ENCODE results near the gene HAUS1. TPM values are rescaled to one million over a fixed set of nuclear protein-coding genes. Genes with fewer than 3 reads are reported as not detected.

Gene HAUS1
- total and polyA plus RNA-seq, 2 experiments from 2014 or later, result 163 to 216 TPM

GRCh38 chr18:46166261-46166970, 62.2 kb downstream of the HAUS1 start:
- no peak overlapping the region; the same call in 2 of the 3 replicates for H3K4me3 Mint-ChIP-seq

More at GRCh38 chr18:46166261-46166970, 62.2 kb downstream of the HAUS1 start:
- TF ChIP-seq ZNF114 (CRISPR knock-in tag; IDR thresholded peaks at IDR 0.05) (peak; percentile 63; the same call in 1 of the 2 replicates), EZH2 (IDR thresholded peaks at IDR 0.05; ENCODE audit: low read depth, unreplicated experiment) (no peak), EZH2phosphoT487 (IDR thresholded peaks at IDR 0.05; ENCODE audit: unreplicated experiment) (no peak)
- TF ChIP-seq, protein P1, sequence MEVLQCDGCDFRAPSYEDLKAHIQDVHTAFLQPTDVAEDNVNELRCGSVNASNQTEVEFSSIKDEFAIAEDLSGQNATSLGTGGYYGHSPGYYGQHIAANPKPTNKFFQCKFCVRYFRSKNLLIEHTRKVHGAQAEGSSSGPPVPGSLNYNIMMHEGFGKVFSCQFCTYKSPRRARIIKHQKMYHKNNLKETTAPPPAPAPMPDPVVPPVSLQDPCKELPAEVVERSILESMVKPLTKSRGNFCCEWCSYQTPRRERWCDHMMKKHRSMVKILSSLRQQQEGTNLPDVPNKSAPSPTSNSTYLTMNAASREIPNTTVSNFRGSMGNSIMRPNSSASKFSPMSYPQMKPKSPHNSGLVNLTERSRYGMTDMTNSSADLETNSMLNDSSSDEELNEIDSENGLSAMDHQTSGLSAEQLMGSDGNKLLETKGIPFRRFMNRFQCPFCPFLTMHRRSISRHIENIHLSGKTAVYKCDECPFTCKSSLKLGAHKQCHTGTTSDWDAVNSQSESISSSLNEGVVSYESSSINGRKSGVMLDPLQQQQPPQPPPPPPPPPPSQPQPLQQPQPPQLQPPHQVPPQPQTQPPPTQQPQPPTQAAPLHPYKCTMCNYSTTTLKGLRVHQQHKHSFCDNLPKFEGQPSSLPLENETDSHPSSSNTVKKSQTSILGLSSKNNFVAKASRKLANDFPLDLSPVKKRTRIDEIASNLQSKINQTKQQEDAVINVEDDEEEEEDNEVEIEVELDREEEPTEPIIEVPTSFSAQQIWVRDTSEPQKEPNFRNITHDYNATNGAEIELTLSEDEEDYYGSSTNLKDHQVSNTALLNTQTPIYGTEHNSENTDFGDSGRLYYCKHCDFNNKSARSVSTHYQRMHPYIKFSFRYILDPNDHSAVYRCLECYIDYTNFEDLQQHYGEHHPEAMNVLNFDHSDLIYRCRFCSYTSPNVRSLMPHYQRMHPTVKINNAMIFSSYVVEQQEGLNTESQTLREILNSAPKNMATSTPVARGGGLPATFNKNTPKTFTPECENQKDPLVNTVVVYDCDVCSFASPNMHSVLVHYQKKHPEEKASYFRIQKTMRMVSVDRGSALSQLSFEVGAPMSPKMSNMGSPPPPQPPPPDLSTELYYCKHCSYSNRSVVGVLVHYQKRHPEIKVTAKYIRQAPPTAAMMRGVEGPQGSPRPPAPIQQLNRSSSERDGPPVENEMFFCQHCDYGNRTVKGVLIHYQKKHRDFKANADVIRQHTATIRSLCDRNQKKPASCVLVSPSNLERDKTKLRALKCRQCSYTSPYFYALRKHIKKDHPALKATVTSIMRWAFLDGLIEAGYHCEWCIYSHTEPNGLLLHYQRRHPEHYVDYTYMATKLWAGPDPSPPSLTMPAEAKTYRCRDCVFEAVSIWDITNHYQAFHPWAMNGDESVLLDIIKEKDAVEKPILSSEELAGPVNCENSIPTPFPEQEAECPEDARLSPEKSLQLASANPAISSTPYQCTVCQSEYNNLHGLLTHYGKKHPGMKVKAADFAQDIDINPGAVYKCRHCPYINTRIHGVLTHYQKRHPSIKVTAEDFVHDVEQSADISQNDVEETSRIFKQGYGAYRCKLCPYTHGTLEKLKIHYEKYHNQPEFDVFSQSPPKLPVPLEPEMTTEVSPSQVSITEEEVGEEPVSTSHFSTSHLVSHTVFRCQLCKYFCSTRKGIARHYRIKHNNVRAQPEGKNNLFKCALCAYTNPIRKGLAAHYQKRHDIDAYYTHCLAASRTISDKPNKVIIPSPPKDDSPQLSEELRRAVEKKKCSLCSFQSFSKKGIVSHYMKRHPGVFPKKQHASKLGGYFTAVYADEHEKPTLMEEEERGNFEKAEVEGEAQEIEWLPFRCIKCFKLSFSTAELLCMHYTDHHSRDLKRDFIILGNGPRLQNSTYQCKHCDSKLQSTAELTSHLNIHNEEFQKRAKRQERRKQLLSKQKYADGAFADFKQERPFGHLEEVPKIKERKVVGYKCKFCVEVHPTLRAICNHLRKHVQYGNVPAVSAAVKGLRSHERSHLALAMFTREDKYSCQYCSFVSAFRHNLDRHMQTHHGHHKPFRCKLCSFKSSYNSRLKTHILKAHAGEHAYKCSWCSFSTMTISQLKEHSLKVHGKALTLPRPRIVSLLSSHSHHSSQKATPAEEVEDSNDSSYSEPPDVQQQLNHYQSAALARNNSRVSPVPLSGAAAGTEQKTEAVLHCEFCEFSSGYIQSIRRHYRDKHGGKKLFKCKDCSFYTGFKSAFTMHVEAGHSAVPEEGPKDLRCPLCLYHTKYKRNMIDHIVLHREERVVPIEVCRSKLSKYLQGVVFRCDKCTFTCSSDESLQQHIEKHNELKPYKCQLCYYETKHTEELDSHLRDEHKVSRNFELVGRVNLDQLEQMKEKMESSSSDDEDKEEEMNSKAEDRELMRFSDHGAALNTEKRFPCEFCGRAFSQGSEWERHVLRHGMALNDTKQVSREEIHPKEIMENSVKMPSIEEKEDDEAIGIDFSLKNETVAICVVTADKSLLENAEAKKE (CRISPR knock-in tag; IDR thresholded peaks at IDR 0.05), result peak; percentile 98
- Histone ChIP-seq H3K4me2 (0 out of 2 replicates have a peak overlapping the region, but pooled peaks have one; percentile 50), H3K4me3 (no peak overlapping the region), H3K79me2 (replicated peaks; ENCODE audit: insufficient read depth) (no peaks in the 10 kb centered on the region), H3K9me2 (ENCODE audit: insufficient read depth) (0 out of 2 replicates have a peak, but pooled peaks cover 3% of the 10 kb centered on the region), H3K36me3 (ENCODE audit: insufficient read depth) (no peaks in the 10 kb centered on the region), H2AFZ (no peak overlapping the region), H3K27me3 (ENCODE audit: insufficient read depth) (no peaks in the 10 kb centered on the region), H3K4me1 (ENCODE audit: insufficient read depth) (peaks cover 17% of the 10 kb centered on the region; the same call in 1 of the 2 replicates), H3K27ac (ENCODE audit: low read depth) (peak overlapping the region; percentile 55), H3F3A (replicated peaks; ENCODE audit: low read depth) (no peaks in the 10 kb centered on the region), H4K20me1 (replicated peaks; ENCODE audit: insufficient read depth) (no peaks in the 10 kb centered on the region)
- Mint-ChIP-seq H3K4me1 (peaks cover 21% of the 10 kb centered on the region), H3K9me3 (no peaks in the 10 kb centered on the region), H3K36me3 (ENCODE audit: low read depth) (no peaks in the 10 kb centered on the region), H3K27ac (peak overlapping the region; percentile 79), H3K27me3 (ENCODE audit: insufficient read depth, low read depth, poor library complexity) (peaks cover 18% of the 10 kb centered on the region)
- ATAC-seq (peak; percentile 95), DNase-seq (ENCODE audit: low spot score) (peak; percentile 81)

All from GM23338 (cell line).